ENCODE data around the gene CCM2L. TPM values are rescaled to one million over a fixed set of nuclear protein-coding genes. Genes with fewer than 3 reads are reported as not detected.
A peak's percentile ranks its signal among the peaks of the same experiment; 100 is the strongest.

Gene CCM2L
- total and polyA plus RNA-seq, 9 of the 15 experiments (the other 6 are each of a cell fraction or from before 2014, with no cell fraction given) = 0.04 TPM; not detected in 8

- TF ChIP-seq ZNF124 (CRISPR knock-in tag; IDR thresholded peaks at IDR 0.05) (no peak), RB1 (IDR thresholded peaks at IDR 0.05; ENCODE audit: low read depth) (no peak), RBM39 (optimal IDR thresholded peaks at IDR 0.05; ENCODE audit: low read depth, low read length) (no peak), RBM25 (IDR thresholded peaks at IDR 0.05; ENCODE audit: low read depth, low read length, severe bottlenecking) (no peak), PBX2 (CRISPR knock-in tag; IDR thresholded peaks at IDR 0.05; ENCODE audit: low read depth) (no peak), PBX2 (tag; conservative IDR thresholded peaks at IDR 0.05; ENCODE audit: low read depth) (0 out of 2 replicates have a peak, but pooled peaks have one; percentile 8), ZNF3 (CRISPR knock-in tag; IDR thresholded peaks at IDR 0.05) (no peak), NCOA4 (IDR thresholded peaks at IDR 0.05; ENCODE audit: partially characterized antibody) (no peak), PREB (CRISPR knock-in tag; IDR thresholded peaks at IDR 0.05) (no peak), NR2C1 (IDR thresholded peaks at IDR 0.05) (no peak), NR2C1 (tag; IDR thresholded peaks at IDR 0.05) (peak; percentile 68), SAFB2 (IDR thresholded peaks at IDR 0.05; ENCODE audit: borderline replicate concordance, low read depth, low read length, severe bottlenecking) (no peak), ETV5 (CRISPR knock-in tag; IDR thresholded peaks at IDR 0.05; ENCODE audit: low read depth) (no peak), SETDB1 (IDR thresholded peaks at IDR 0.05; ENCODE audit: low read length) (no peak), ZBTB5 (IDR thresholded peaks at IDR 0.05) (no peak), PTRF (tag; IDR thresholded peaks at IDR 0.05) (peak; percentile 74; the same call in 1 of the 2 replicates), IRF9 (tag; IDR thresholded peaks at IDR 0.05) (peak; percentile 66; the same call in 1 of the 2 replicates), NFRKB (IDR thresholded peaks at IDR 0.05; ENCODE audit: low read depth) (no peak), RBM14 (IDR thresholded peaks at IDR 0.05; ENCODE audit: borderline replicate concordance, insufficient read depth, low read depth, low read length) (no peak), ZNF311 (CRISPR knock-in tag; IDR thresholded peaks at IDR 0.05) (peak; percentile 56; the same call in 1 of the 2 replicates), SRSF1 (IDR thresholded peaks at IDR 0.05; ENCODE audit: low read depth, low read length) (no peak), CTBP1 (IDR thresholded peaks at IDR 0.05; ENCODE audit: borderline replicate concordance) (no peak), SAP30 (IDR thresholded peaks at IDR 0.05; ENCODE audit: borderline replicate concordance, insufficient read depth, low read depth, low read length, poor library complexity, severe bottlenecking) (no peak), CBX5 (IDR thresholded peaks at IDR 0.05; ENCODE audit: borderline replicate concordance, low read depth) (no peak)
These were observed 4.2 kb upstream of the CCM2L start (continued) for GRCh38 chr20:32006053-32006452.

Data from K562 (cell line).